PC-3 (cell line): ENCODE results near the gene RAB11FIP4. TPM values are rescaled to one million over a fixed set of nuclear protein-coding genes. Genes with fewer than 3 reads are reported as not detected.

ENCODE experiments used
- ATAC-seq: fragments of 200-7000 bp; cut with Tn5 transposase; 2 replicates; pipeline ENCODE4 v1.9.1; 2020; ENCODE audit warnings: mild to moderate bottlenecking, moderate library complexity
- BruUV-seq: library from RNA; stranded (reverse); fragments of 400-500 nt; replicated peaks from 2 replicates; lab custom pipeline; 2021; lab: Mats Ljungman, UMichigan
- CTCF ChIA-PET: fragments of 300-600 bp; sonication (Branson Sonifier 250); formaldehyde crosslinking; loops from one replicate; lab custom pipeline; 2022; ENCODE audit warnings: antibody characterized with exemption; lab: Charles Lee
- POLR2A ChIA-PET: fragments of 300-600 bp; sonication (Branson Sonifier 250); formaldehyde crosslinking; loops from one replicate; lab custom pipeline; 2022; ENCODE audit warnings: antibody characterized with exemption; ENCODE audit not compliant: unreplicated experiment; lab: Charles Lee
- DNase-seq: peaks from one replicate; pipeline ENCODE4 v3.0.0-alpha.2; 2015
- H2AFZ ChIP-seq: fragments of 300-600 bp; sonication (generic); 2 replicates; pipeline ENCODE4 v1.6.0; 2016; ENCODE audit warnings: antibody characterized with exemption, low read length
- H3F3A ChIP-seq: fragments of 300-600 bp; sonication (generic); one replicate; pipeline ENCODE4 v1.6.0; 2017; ENCODE audit warnings: antibody characterized with exemption, low read length, control low read depth, mild to moderate bottlenecking; ENCODE audit not compliant: unreplicated experiment
- H3K27ac ChIP-seq: fragments of 300-600 bp; sonication (generic); 2 replicates; pipeline ENCODE4 v1.5.1; 2016; ENCODE audit warnings: mild to moderate bottlenecking, low read length
- H3K27me3 ChIP-seq: fragments of 300-600 bp; sonication (generic); 2 replicates; pipeline ENCODE4 v1.6.1; 2016; ENCODE audit warnings: low read length, mixed read lengths
- H3K36me3 ChIP-seq: fragments of 300-600 bp; sonication (generic); 2 replicates; pipeline ENCODE4 v1.6.1; 2016; ENCODE audit warnings: low read depth, mixed run types, low read length, mixed read lengths
- H3K4me1 ChIP-seq: fragments of 300-600 bp; sonication (generic); 2 replicates; pipeline ENCODE4 v1.5.1; 2016; ENCODE audit warnings: low read length; ENCODE audit not compliant: insufficient read depth
- H3K4me2 ChIP-seq: fragments of 300-600 bp; sonication (generic); 2 replicates; pipeline ENCODE4 v1.6.0; 2016; ENCODE audit warnings: low read length
- H3K4me3 ChIP-seq: fragments of 300-600 bp; sonication (generic); 2 replicates; pipeline ENCODE4 v1.5.1; 2016; ENCODE audit warnings: mild to moderate bottlenecking, low read length, mixed read lengths
- H3K79me2 ChIP-seq: fragments of 300-600 bp; sonication (generic); 2 replicates; pipeline ENCODE4 v1.6.1; 2017; ENCODE audit warnings: low read length, mixed read lengths
- H3K9ac ChIP-seq: fragments of 300-600 bp; sonication (generic); 2 replicates; pipeline ENCODE4 v1.6.0; 2016; ENCODE audit warnings: mild to moderate bottlenecking, low read length
- H3K9me2 ChIP-seq: fragments of 300-600 bp; sonication (generic); replicated peaks from 2 replicates; pipeline ENCODE4 v1.6.1; 2016; ENCODE audit warnings: mixed run types, low read length, mixed read lengths
- H3K9me3 ChIP-seq: fragments of 300-600 bp; sonication (generic); 2 replicates; pipeline ENCODE4 v1.6.1; 2016; ENCODE audit warnings: low read length, mixed read lengths
- H4K20me1 ChIP-seq: fragments of 300-600 bp; sonication (generic); 2 replicates; pipeline ENCODE4 v1.6.1; 2016; ENCODE audit warnings: low read length, mixed read lengths
- CTCF ChIP-seq: fragments of 300-600 bp; sonication (generic); conservative IDR thresholded peaks from 2 replicates; pipeline ENCODE4 v1.5.1; 2017; ENCODE audit warnings: antibody characterized with exemption, low read depth, mild to moderate bottlenecking, low read length
- EZH2 ChIP-seq: fragments of 300-600 bp; sonication (generic); IDR thresholded peaks from one replicate; pipeline ENCODE4 v1.6.1; 2017; ENCODE audit warnings: antibody characterized with exemption, mild to moderate bottlenecking, low read length; ENCODE audit not compliant: unreplicated experiment
- EZH2phosphoT487 ChIP-seq: fragments of 300-600 bp; sonication (generic); IDR thresholded peaks from 2 replicates; pipeline ENCODE4 v1.6.1; 2018; ENCODE audit warnings: mild to moderate bottlenecking, antibody characterized with exemption, low read length, borderline replicate concordance
- intact Hi-C: fragments of 100-400 bp; cut with micrococcal nuclease; formaldehyde crosslinking; loops from 2 replicates; pipeline ENCODE4 v1.9.0; 2023
- total RNA-seq: library from RNA; depleted of rRNA; stranded (reverse); fragments of >200 nt; gene quantifications from 2 replicates; pipeline ENCODE4 v1.2.3, GENCODE V29; 2014

The RAB11FIP4 gene
- total RNA-seq, 1 experiment from 2014 or later: 4.2 TPM

DNA sequence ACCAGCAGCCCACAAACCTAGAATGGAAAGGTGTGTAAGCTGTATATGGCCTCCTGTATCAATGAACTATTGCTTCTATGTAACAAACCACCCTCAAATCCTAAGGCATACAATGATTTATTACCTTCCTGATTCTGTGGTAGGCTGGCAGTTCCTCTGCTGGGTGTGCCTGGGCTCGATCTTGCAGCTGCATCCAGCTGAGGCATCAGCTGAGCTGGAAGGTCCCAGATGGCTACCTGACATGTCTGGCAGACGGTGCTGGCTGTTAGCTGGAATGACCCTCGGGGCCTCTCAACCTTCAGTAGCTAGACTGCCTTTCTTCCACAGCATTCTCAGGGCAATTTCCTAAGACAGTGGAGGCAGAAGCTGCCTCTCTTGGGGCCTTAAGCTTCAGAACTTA, 152.7 kb downstream of the RAB11FIP4 start:
- Histone ChIP-seq H3K4me1 (no peaks in the 10 kb centered on the region), H3K27ac (no peak overlapping the region), H3K9ac (no peak overlapping the region), H3K9me2 (no peaks in the 10 kb centered on the region), H3K36me3 (no peaks in the 10 kb centered on the region), H3K4me3 (no peak overlapping the region), H3K9me3 (no peaks in the 10 kb centered on the region), H3K27me3 (no peaks in the 10 kb centered on the region), H3K79me2 (no peaks in the 10 kb centered on the region), H4K20me1 (no peaks in the 10 kb centered on the region), H2AFZ (no peak overlapping the region), H3F3A (no peaks in the 10 kb centered on the region), H3K4me2 (no peak overlapping the region)
- intact Hi-C loops: no loop called here
- CTCF ChIA-PET: no interaction called here
- TF ChIP-seq EZH2phosphoT487 (no peak), CTCF (no peak), EZH2 (no peak)
- BruUV-seq: no TSS peak
- ATAC-seq (no peak), DNase-seq (no peak)
- POLR2A ChIA-PET: no interaction called here

- CTCF ChIA-PET: no interaction called here
- Histone ChIP-seq H3K27ac (no peak overlapping the region), H3K27me3 (no peaks in the 10 kb centered on the region), H3K36me3 (no peaks in the 10 kb centered on the region), H3K4me1 (peaks cover 3% of the 10 kb centered on the region; the same call in 1 of the 2 replicates), H3F3A (no peaks in the 10 kb centered on the region), H3K4me3 (no peak overlapping the region), H3K4me2 (no peak overlapping the region), H3K79me2 (no peaks in the 10 kb centered on the region), H4K20me1 (no peaks in the 10 kb centered on the region), H3K9me2 (no peaks in the 10 kb centered on the region), H3K9me3 (no peaks in the 10 kb centered on the region), H3K9ac (no peak overlapping the region), H2AFZ (no peak overlapping the region)
- DNase-seq (no peak), ATAC-seq (no peak)
- TF ChIP-seq EZH2phosphoT487 (no peak), CTCF (no peak), EZH2 (no peak)
- intact Hi-C loops: no loop called here
- no TSS peak for BruUV-seq
- POLR2A ChIA-PET: no interaction called here
Measured at GRCh38 chr17:31546650-31547049, 155.2 kb downstream of the RAB11FIP4 start.

- CTCF ChIA-PET: no interaction called here
Measured at GRCh38 chr17:31548709-31549108, 157.2 kb downstream of the RAB11FIP4 start.

More at GRCh38 chr17:31548709-31549108, 157.2 kb downstream of the RAB11FIP4 start:
- BruUV-seq: TSS peak; percentile 67
- no peak overlapping the region; the same call in 1 of the 2 replicates for H2AFZ ChIP-seq
- DNase-seq: no peak
- peak overlapping the region; percentile 79 for H3K4me3 ChIP-seq
- H3K79me2 ChIP-seq: no peaks in the 10 kb centered on the region
- H3K9me2 ChIP-seq: no peaks in the 10 kb centered on the region
- no peak overlapping the region for H3K27ac ChIP-seq
- H3F3A ChIP-seq: no peaks in the 10 kb centered on the region
- no peaks in the 10 kb centered on the region for H3K36me3 ChIP-seq
- H4K20me1 ChIP-seq: no peaks in the 10 kb centered on the region
- POLR2A ChIA-PET: no interaction called here
- H3K4me1 ChIP-seq: peaks cover 3% of the 10 kb centered on the region; the same call in 1 of the 2 replicates
- no peak for TF ChIP-seq EZH2phosphoT487
- no peak for TF ChIP-seq CTCF
- TF ChIP-seq EZH2: no peak
- intact Hi-C loops: no loop called here
- H3K9me3 ChIP-seq: no peaks in the 10 kb centered on the region
- ATAC-seq: no peak
- H3K4me2 ChIP-seq: peak overlapping the region; percentile 87
- peak overlapping the region; percentile 78 for H3K9ac ChIP-seq
- H3K27me3 ChIP-seq: no peaks in the 10 kb centered on the region
